Duodenal mucosa (tissue), 2 donors: ENCODE measurements around the gene BARX2.

Experiments
- H3K27ac ChIP-seq: one replicate; pipeline ENCODE4 v1.7.0; 2013; ENCODE audit warnings: low read depth, low read length
- H3K27me3 ChIP-seq, 2 donors: one replicate each; pipeline ENCODE4 v1.7.0; 2013; ENCODE audit warnings: low read length in 2 of 2, control low read depth in 1 of 2; ENCODE audit not compliant: insufficient read depth in 2 of 2, control insufficient read depth in 1 of 2
- H3K36me3 ChIP-seq, 2 donors: one replicate each; pipeline ENCODE4 v1.7.0; 2013; ENCODE audit warnings: low read length in 2 of 2, control low read depth in 1 of 2; ENCODE audit not compliant: insufficient read depth in 2 of 2, control insufficient read depth in 1 of 2
- H3K4me1 ChIP-seq, 2 donors: one replicate each; pipeline ENCODE4 v1.7.0; 2013; ENCODE audit warnings: low read length in 2 of 2, control low read depth in 1 of 2; ENCODE audit not compliant: insufficient read depth in 2 of 2, control insufficient read depth in 1 of 2
- H3K4me3 ChIP-seq, 2 donors: one replicate each; pipeline ENCODE4 v1.7.0; 2013; ENCODE audit warnings: low read length in 2 of 2, low read depth in 1 of 2
- H3K9ac ChIP-seq, 2 donors: one replicate each; pipeline ENCODE4 v1.7.0; 2013; ENCODE audit warnings: low read length in 2 of 2, low read depth in 1 of 2
- H3K9me3 ChIP-seq, 2 donors: one replicate each; pipeline ENCODE4 v1.7.0; 2013; ENCODE audit warnings: low read length in 2 of 2, control low read depth in 1 of 2; ENCODE audit not compliant: control insufficient read depth in 1 of 2

Gene BARX2

GRCh38 chr11:129373489-129373953 is 2.1 kb upstream of the BARX2 start:
- Histone ChIP-seq H3K4me3 (peak overlapping the region; percentile 50 to 74), H3K27ac (no peak overlapping the region)

GRCh38 chr11:129374081-129374992 is 1.3 kb upstream of the BARX2 start:
- peak overlapping the region; percentile 50 to 65 for H3K9ac ChIP-seq
- H3K36me3 ChIP-seq, result no peaks in the 10 kb centered on the region
- peaks cover 9 to 11% of the 10 kb centered on the region in 2 donors for H3K4me1 ChIP-seq
- H3K27ac ChIP-seq, result peak overlapping the region; percentile 72
- peak overlapping the region; percentile 74 to 79 for H3K4me3 ChIP-seq
- H3K27me3 ChIP-seq, result peaks cover 6 to 19% of the 10 kb centered on the region in 2 donors
- no peaks in the 10 kb centered on the region for H3K9me3 ChIP-seq

More at GRCh38 chr11:129373489-129373953, 2.1 kb upstream of the BARX2 start:
- H3K9me3 ChIP-seq, result no peaks in the 10 kb centered on the region
- peaks cover 6 to 19% of the 10 kb centered on the region in 2 donors for H3K27me3 ChIP-seq
- no peak overlapping the region for H3K9ac ChIP-seq
- peaks cover 7 to 9% of the 10 kb centered on the region in 2 donors for H3K4me1 ChIP-seq
- no peaks in the 10 kb centered on the region for H3K36me3 ChIP-seq

GRCh38 chr11:129374993-129375750 is 476 bp upstream of the BARX2 start:
- no peaks in the 10 kb centered on the region for H3K36me3 ChIP-seq
- peak overlapping the region; percentile 12 to 50 for H3K9ac ChIP-seq
- peaks cover 6 to 19% of the 10 kb centered on the region in 2 donors for H3K27me3 ChIP-seq
- peaks cover 8 to 10% of the 10 kb centered on the region in 2 donors for H3K4me1 ChIP-seq
- H3K9me3 ChIP-seq, result no peaks in the 10 kb centered on the region
- H3K4me3 ChIP-seq, result peak overlapping the region; percentile 74 to 79
- peak overlapping the region; percentile 72 for H3K27ac ChIP-seq

- peak overlapping the region; percentile 85 to 86 for H3K9ac ChIP-seq
- no peaks in the 10 kb centered on the region for H3K9me3 ChIP-seq
- H3K4me3 ChIP-seq, result peak overlapping the region; percentile 76 to 79
- peaks cover 8 to 10% of the 10 kb centered on the region in 2 donors for H3K4me1 ChIP-seq
- no peaks in the 10 kb centered on the region for H3K36me3 ChIP-seq
- peaks cover 2 to 18% of the 10 kb centered on the region in 2 donors for H3K27me3 ChIP-seq
- H3K27ac ChIP-seq, result peak overlapping the region; percentile 82
Measured at GRCh38 chr11:129376658-129377341, 1.2 kb downstream of the BARX2 start.

- H3K9ac ChIP-seq, result peak overlapping the region in 1 of 2 donors; percentile 85
- peaks cover 0 to 10% of the 10 kb centered on the region in 2 donors for H3K27me3 ChIP-seq
Measured at GRCh38 chr11:129377739-129378138, 2.1 kb downstream of the BARX2 start.

GRCh38 chr11:129380413-129380812 is 4.8 kb downstream of the BARX2 start:
- Histone ChIP-seq H3K36me3 (no peaks in the 10 kb centered on the region), H3K27me3 (peaks cover 0 to 6% of the 10 kb centered on the region in 2 donors), H3K4me3 (peak overlapping the region in 1 of 2 donors; percentile 39), H3K27ac (no peak overlapping the region), H3K4me1 (peaks cover 22 to 26% of the 10 kb centered on the region in 2 donors), H3K9ac (peak overlapping the region in 1 of 2 donors; percentile 1), H3K9me3 (no peaks in the 10 kb centered on the region)

More at GRCh38 chr11:129377739-129378138, 2.1 kb downstream of the BARX2 start:
- Histone ChIP-seq H3K27ac (peak overlapping the region; percentile 40), H3K4me1 (peaks cover 11 to 14% of the 10 kb centered on the region in 2 donors), H3K9me3 (no peaks in the 10 kb centered on the region), H3K36me3 (no peaks in the 10 kb centered on the region), H3K4me3 (peak overlapping the region; percentile 76 to 79)

GRCh38 chr11:129382583-129382982 is 6.9 kb downstream of the BARX2 start:
- Histone ChIP-seq H3K4me3 (peak overlapping the region in 1 of 2 donors; percentile 24), H3K36me3 (no peaks in the 10 kb centered on the region), H3K9me3 (no peaks in the 10 kb centered on the region), H3K4me1 (peaks cover 22 to 45% of the 10 kb centered on the region in 2 donors), H3K27me3 (no peaks in the 10 kb centered on the region), H3K9ac (no peak overlapping the region), H3K27ac (no peak overlapping the region)

- H3K4me3 ChIP-seq, result no peak overlapping the region
- H3K36me3 ChIP-seq, result no peaks in the 10 kb centered on the region
- no peak overlapping the region for H3K9ac ChIP-seq
- no peak overlapping the region for H3K27ac ChIP-seq
- H3K4me1 ChIP-seq, result peaks cover 26 to 50% of the 10 kb centered on the region in 2 donors
- no peaks in the 10 kb centered on the region for H3K9me3 ChIP-seq
- H3K27me3 ChIP-seq, result no peaks in the 10 kb centered on the region
Measured at GRCh38 chr11:129383060-129383459, 7.4 kb downstream of the BARX2 start.

- Histone ChIP-seq H3K9ac (no peak overlapping the region), H3K4me1 (peaks cover 26 to 55% of the 10 kb centered on the region in 2 donors), H3K9me3 (no peaks in the 10 kb centered on the region), H3K4me3 (no peak overlapping the region), H3K27ac (no peak overlapping the region), H3K36me3 (no peaks in the 10 kb centered on the region), H3K27me3 (no peaks in the 10 kb centered on the region)
Measured at GRCh38 chr11:129383502-129383901, 7.9 kb downstream of the BARX2 start.
